MM.1S (cell line): Measurements from ENCODE around the gene GPHN.

ENCODE experiments used
- DNase-seq: peaks from one replicate; pipeline ENCODE4 v3.0.0-alpha.2; 2015
- H2AFZ ChIP-seq: fragments of 300-600 bp; sonication (generic); 2 replicates; pipeline ENCODE4 v1.6.0; 2016; ENCODE audit warnings: antibody characterized with exemption, low read length
- H3F3A ChIP-seq: fragments of 300-600 bp; sonication (generic); 2 replicates; pipeline ENCODE4 v1.6.1; 2016; ENCODE audit warnings: mild to moderate bottlenecking, antibody characterized with exemption, low read length, moderate library complexity, mixed read lengths; ENCODE audit not compliant: insufficient read depth
- H3K27ac ChIP-seq: fragments of 300-600 bp; sonication (generic); 2 replicates; pipeline ENCODE4 v1.5.1; 2016; ENCODE audit warnings: mild to moderate bottlenecking, low read length
- H3K27me3 ChIP-seq: fragments of 300-600 bp; sonication (generic); replicated peaks from 2 replicates; pipeline ENCODE4 v1.6.0; 2016; ENCODE audit warnings: low read length; ENCODE audit not compliant: insufficient read depth
- H3K36me3 ChIP-seq: fragments of 300-600 bp; sonication (generic); replicated peaks from 2 replicates; pipeline ENCODE4 v1.6.1; 2016; ENCODE audit warnings: mild to moderate bottlenecking, low read length, mixed read lengths; ENCODE audit not compliant: insufficient read depth
- H3K4me1 ChIP-seq: fragments of 300-600 bp; sonication (generic); 2 replicates; pipeline ENCODE4 v1.6.1; 2016; ENCODE audit warnings: low read length, mixed read lengths
- H3K4me2 ChIP-seq: fragments of 300-600 bp; sonication (generic); 2 replicates; pipeline ENCODE4 v1.6.0; 2016; ENCODE audit warnings: low read depth, low read length
- H3K4me3 ChIP-seq: fragments of 300-600 bp; sonication (generic); 2 replicates; pipeline ENCODE4 v1.5.1; 2016; ENCODE audit warnings: low read length, mixed read lengths
- H3K79me2 ChIP-seq: fragments of 300-600 bp; sonication (generic); 2 replicates; pipeline ENCODE4 v1.6.1; 2016; ENCODE audit warnings: mixed run types, low read length, mixed read lengths
- H3K9ac ChIP-seq: fragments of 300-600 bp; sonication (generic); 2 replicates; pipeline ENCODE4 v1.6.1; 2016; ENCODE audit warnings: low read length, mixed read lengths
- H3K9me2 ChIP-seq: fragments of 300-600 bp; sonication (generic); replicated peaks from 2 replicates; pipeline ENCODE4 v1.6.1; 2016; ENCODE audit warnings: mild to moderate bottlenecking, low read length, mixed read lengths; ENCODE audit not compliant: insufficient read depth
- H3K9me3 ChIP-seq: fragments of 300-600 bp; sonication (generic); replicated peaks from 2 replicates; pipeline ENCODE4 v1.6.1; 2016; ENCODE audit warnings: mild to moderate bottlenecking, low read length, mixed read lengths; ENCODE audit not compliant: insufficient read depth
- H4K20me1 ChIP-seq: fragments of 300-600 bp; sonication (generic); 2 replicates; pipeline ENCODE4 v1.6.1; 2016; ENCODE audit warnings: mild to moderate bottlenecking, low read length, moderate library complexity, mixed read lengths; ENCODE audit not compliant: insufficient read depth
- EZH2 ChIP-seq: fragments of 300-600 bp; sonication (generic); optimal IDR thresholded peaks from 2 replicates; pipeline ENCODE3; 2017; ENCODE audit warnings: low read depth, mild to moderate bottlenecking, antibody characterized with exemption, low read length, mixed read lengths
- EZH2phosphoT487 ChIP-seq: fragments of 300-600 bp; sonication (generic); IDR thresholded peaks from 2 replicates; pipeline ENCODE4 v1.6.1; 2018; ENCODE audit warnings: antibody characterized with exemption, low read length
- TF ChIP-seq, protein P1 (sequence below): fragments of 300-600 bp; sonication (generic); IDR thresholded peaks from 2 replicates; pipeline ENCODE4 v1.5.1; 2016; ENCODE audit warnings: antibody characterized with exemption, low read length, mixed read lengths

GPHN gene

DNA sequence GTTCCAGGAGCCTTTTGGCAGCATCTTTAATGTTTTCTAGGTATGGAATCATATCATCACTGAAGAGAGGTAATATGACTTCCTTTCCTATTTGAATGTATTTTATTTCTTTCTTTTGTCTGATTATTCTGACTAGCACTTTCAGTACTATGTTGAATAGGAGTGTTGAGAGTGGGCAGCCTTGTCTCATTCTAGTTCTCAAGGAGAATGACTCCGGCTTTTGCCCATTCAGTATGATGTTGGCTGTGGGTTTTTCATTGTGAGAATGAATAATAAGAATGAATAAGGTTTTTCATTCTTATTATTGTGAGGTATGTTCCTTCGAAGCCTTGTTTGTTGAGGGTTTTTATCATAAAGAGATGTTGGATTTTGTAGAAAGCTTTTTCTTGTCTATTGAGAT, 98.9 kb downstream of the GPHN start:
- Histone ChIP-seq H3K4me2 (no peak overlapping the region), H3F3A (no peaks in the 10 kb centered on the region), H2AFZ (no peak overlapping the region), H4K20me1 (no peaks in the 10 kb centered on the region), H3K27me3 (no peaks in the 10 kb centered on the region), H3K79me2 (peaks cover 46% of the 10 kb centered on the region), H3K9me3 (no peaks in the 10 kb centered on the region), H3K4me3 (no peak overlapping the region), H3K4me1 (no peaks in the 10 kb centered on the region; the same call in 1 of the 2 replicates), H3K36me3 (no peaks in the 10 kb centered on the region), H3K9me2 (no peaks in the 10 kb centered on the region), H3K27ac (no peak overlapping the region), H3K9ac (no peak overlapping the region)
- TF ChIP-seq EZH2phosphoT487 (no peak), EZH2 (no peak)
- TF ChIP-seq, protein P1, sequence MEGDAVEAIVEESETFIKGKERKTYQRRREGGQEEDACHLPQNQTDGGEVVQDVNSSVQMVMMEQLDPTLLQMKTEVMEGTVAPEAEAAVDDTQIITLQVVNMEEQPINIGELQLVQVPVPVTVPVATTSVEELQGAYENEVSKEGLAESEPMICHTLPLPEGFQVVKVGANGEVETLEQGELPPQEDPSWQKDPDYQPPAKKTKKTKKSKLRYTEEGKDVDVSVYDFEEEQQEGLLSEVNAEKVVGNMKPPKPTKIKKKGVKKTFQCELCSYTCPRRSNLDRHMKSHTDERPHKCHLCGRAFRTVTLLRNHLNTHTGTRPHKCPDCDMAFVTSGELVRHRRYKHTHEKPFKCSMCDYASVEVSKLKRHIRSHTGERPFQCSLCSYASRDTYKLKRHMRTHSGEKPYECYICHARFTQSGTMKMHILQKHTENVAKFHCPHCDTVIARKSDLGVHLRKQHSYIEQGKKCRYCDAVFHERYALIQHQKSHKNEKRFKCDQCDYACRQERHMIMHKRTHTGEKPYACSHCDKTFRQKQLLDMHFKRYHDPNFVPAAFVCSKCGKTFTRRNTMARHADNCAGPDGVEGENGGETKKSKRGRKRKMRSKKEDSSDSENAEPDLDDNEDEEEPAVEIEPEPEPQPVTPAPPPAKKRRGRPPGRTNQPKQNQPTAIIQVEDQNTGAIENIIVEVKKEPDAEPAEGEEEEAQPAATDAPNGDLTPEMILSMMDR: no peak
- DNase-seq: no peak

DNA sequence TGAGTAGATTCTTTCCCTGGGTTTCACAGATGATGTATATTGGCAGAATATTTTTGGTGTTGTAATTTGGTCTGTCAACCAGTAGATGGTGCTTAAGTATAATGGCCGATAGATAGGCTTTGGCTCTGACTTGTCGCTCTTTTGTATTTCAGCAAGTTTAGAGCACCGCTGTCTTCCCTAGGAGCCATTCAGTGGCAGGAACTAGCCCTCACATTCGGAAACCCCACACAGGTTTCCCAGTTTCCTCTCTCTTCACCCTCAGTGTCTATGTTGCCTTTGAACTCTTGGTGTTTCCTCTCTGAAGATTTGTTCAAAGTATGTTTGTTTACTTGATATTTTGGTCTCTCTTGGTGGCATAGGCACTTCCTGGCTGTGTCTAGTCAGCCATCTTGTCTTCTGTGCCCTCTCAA, 102.2 kb downstream of the GPHN start:
- Histone ChIP-seq H3K36me3 (no peaks in the 10 kb centered on the region), H3F3A (no peaks in the 10 kb centered on the region), H3K9me3 (no peaks in the 10 kb centered on the region), H3K9me2 (no peaks in the 10 kb centered on the region), H3K9ac (no peak overlapping the region), H3K4me2 (peak overlapping the region; percentile 37; the same call in 1 of the 2 replicates), H3K27me3 (no peaks in the 10 kb centered on the region), H3K27ac (peak overlapping the region; percentile 39; the same call in 1 of the 2 replicates), H3K79me2 (peaks cover 59% of the 10 kb centered on the region), H3K4me1 (no peaks in the 10 kb centered on the region; the same call in 1 of the 2 replicates), H3K4me3 (no peak overlapping the region), H4K20me1 (no peaks in the 10 kb centered on the region), H2AFZ (peak overlapping the region; percentile 30; the same call in 1 of the 2 replicates)
- no peak for TF ChIP-seq EZH2
- TF ChIP-seq, protein P1: peak; percentile 55
- TF ChIP-seq EZH2phosphoT487: no peak
- DNase-seq: peak; percentile 51

DNA sequence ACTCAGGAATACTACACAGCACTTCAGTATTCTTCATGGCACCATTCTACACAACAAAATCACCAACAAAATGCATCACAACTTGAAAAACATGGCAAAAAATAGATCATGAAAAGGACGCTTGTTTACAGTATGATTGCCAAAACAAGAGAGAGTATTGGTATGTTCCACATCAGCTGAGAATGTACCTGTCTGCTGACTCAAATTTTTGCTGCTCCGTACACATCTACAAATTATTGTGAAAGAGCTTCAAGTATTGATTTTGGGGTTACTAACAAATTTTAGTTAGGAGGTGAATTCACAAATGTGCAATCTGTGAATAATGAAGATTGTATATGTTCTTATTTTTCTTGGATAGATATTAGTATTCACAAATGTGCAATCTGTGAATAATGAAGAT, 105.4 kb downstream of the GPHN start:
- Histone ChIP-seq H3K4me1 (no peaks in the 10 kb centered on the region; the same call in 1 of the 2 replicates), H3K9me3 (no peaks in the 10 kb centered on the region), H3F3A (no peaks in the 10 kb centered on the region), H3K9me2 (no peaks in the 10 kb centered on the region), H3K27ac (no peak overlapping the region), H3K9ac (no peak overlapping the region), H3K79me2 (peaks cover 68% of the 10 kb centered on the region), H3K4me2 (no peak overlapping the region), H2AFZ (no peak overlapping the region), H3K36me3 (no peaks in the 10 kb centered on the region), H3K27me3 (no peaks in the 10 kb centered on the region), H4K20me1 (no peaks in the 10 kb centered on the region), H3K4me3 (no peak overlapping the region)
- no peak for DNase-seq
- TF ChIP-seq EZH2phosphoT487 (no peak), EZH2 (no peak)
- TF ChIP-seq, protein P1: no peak
